Measurements from ENCODE around the gene USP25.

Gene USP25

GRCh38 chr21:15874615-15875014 lies 144.8 kb downstream of the USP25 start:
- ATAC-seq: no peak

DNA sequence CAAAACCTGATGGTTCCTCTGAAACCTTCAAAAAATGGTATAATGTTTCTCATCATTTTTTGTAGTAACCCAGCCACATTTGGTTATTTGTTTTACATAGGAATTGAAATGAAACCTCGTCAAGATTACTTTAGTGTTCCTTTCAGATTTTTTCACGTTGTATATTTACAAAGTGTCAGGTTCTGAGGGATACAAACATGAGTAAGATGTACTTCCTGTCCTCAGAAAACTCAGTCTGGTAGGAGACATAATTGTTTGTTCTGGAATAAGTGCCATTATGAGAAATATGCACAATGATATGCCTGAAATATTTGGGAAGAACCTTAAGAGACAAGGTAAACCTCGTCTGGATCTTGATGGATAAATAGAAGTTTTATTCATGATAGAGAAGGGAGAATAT lies 145.5 kb downstream of the USP25 start:
- no peak for ATAC-seq

DNA sequence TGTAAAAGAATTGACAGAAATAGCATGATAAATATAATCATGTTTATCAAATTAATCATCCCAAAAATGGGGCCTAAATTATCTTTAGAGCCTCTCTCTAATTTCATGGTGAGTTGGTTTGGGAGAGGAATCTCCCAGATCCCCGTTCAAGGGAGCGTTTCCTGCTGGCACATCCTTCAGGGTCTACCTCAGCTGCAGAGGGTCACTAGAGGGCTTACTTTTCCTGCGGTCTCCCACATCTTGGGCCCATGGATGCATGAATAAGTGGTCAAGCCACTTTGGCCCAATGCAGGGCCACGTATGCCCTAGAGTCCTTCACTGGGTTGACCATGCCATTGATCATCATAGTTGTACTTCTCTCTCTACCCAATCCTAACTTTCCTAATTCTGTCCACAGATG lies 164.1 kb downstream of the USP25 start:
- ATAC-seq: no peak

- no peak for ATAC-seq
These were observed 164.8 kb downstream of the USP25 start for GRCh38 chr21:15894596-15894995.

DNA sequence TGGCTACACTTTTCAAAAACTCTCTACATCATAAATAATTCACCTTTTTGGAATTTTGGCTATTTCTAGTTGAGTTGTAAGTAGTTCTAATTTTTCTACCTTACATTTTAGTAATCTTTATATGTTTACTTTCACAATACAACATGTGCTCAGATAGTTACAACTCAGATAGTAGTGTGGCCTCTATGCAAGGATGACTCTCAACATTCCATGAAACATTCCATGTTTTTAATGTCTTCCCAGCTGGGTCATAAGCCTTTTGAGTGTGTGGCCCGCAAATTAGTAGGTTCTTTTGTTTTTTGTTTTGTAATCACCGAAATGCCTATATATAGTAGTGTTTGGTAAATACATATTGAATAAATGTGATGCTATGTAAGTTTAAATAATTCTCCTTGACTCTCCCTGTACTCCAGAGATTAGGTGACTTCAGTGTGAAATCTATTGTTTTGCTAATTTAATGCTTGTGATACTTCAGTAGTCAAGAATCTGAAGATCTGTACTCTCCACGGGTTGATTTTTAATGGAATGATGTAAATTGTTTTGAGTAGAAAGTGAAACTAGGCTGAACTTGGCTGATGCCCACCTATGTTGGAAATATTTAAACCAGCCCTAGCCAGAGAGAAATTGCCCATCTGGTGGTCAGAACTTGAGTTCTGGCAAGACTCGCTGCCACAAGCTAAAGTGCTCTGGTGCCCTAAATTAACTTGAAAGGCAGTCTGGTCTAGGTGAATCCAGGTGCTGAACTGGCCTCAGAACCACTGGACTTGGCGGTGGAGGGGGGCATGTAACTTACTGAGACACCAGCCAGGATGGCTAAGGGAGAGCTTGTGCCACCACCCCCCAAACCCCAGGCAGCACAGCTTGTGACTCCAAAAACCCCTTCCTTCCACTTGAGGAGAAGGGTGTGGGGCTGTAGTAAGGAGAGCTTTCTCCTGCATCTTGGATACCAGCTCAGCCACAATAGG lies 165.6 kb downstream of the USP25 start:
- ATAC-seq: no peak

DNA sequence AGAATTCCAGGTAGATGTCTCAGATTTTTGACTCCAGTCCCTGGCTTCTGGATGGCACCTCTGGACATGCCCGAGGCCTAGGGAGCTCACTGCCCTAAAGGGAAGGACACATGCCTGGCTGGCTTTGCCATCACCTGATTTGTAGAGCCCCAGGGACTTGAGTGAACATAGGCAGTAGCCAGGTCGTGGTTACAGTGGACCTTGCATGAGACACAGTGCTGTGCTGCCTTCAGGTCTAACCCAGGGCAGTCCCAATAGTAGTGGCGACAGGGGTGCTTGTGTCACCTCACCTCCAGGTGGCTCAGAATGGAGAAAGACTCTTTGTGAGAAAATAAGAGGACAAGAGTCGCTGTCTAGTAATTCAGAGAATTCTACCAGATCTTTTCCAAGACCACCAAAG lies 166.7 kb downstream of the USP25 start:
- ATAC-seq: no peak

- no peak for ATAC-seq
These were observed 174.6 kb downstream of the USP25 start for GRCh38 chr21:15904389-15904788.

- no peak for ATAC-seq
These were observed 178.4 kb downstream of the USP25 start for GRCh38 chr21:15908187-15908586.

- no peak for ATAC-seq
These were observed 198.4 kb downstream of the USP25 start for GRCh38 chr21:15928196-15928595.

- ATAC-seq: no peak
These were observed 199.1 kb downstream of the USP25 start for GRCh38 chr21:15928686-15929425.

- no peak for ATAC-seq
These were observed 199.8 kb downstream of the USP25 start for GRCh38 chr21:15929536-15929935.

Measured in activated CD4-positive, CD25-positive, alpha-beta regulatory T cell treated with anti-CD3 and anti-CD28 coated beads, Interleukin-2, amount 50 U/mL, for 24 hours (primary cell).